CD4-positive, CD25-positive, alpha-beta regulatory T cell (primary cell): ENCODE results near the gene EMP2. TPM values are rescaled to one million over a fixed set of nuclear protein-coding genes. Genes with fewer than 3 reads are reported as not detected.

Experiments used
- ATAC-seq, 2 donors: fragments of 150-1000 bp; cut with Tn5 transposase; one replicate each; pipeline ENCODE4 v1.10.0; 2021; ENCODE audit warnings: low read depth in 2 of 2, moderate number of reproducible peaks in 2 of 2, moderate library complexity in 1 of 2
- DNase-seq, 3 donors: peaks; one replicate each; pipeline versions ENCODE4 v3.0.0 to v3.0.0-alpha.2; 2012 to 2022; ENCODE audit warnings: mixed read lengths in 1 of 3
- H3K27ac ChIP-seq: one replicate; pipeline ENCODE4 v1.7.0; 2013; ENCODE audit warnings: mild to moderate bottlenecking, low read length; ENCODE audit not compliant: insufficient read depth, poor library complexity, severe bottlenecking
- H3K27me3 ChIP-seq: one replicate; pipeline ENCODE4 v1.7.0; 2013; ENCODE audit warnings: low read length; ENCODE audit not compliant: control insufficient read depth, insufficient read depth
- H3K36me3 ChIP-seq: one replicate; pipeline ENCODE4 v1.7.0; 2013; ENCODE audit warnings: mild to moderate bottlenecking, low read length, moderate library complexity; ENCODE audit not compliant: control insufficient read depth, insufficient read depth
- H3K4me1 ChIP-seq: 2 replicates; pipeline ENCODE4 v1.7.0; 2013; ENCODE audit warnings: mild to moderate bottlenecking, low read length; ENCODE audit not compliant: insufficient read depth, control insufficient read depth, poor library complexity, severe bottlenecking
- H3K4me3 ChIP-seq: one replicate; pipeline ENCODE4 v1.7.0; 2013; ENCODE audit warnings: low read depth, mild to moderate bottlenecking, low read length, moderate library complexity
- H3K9me3 ChIP-seq, 2 experiments: 1 replicate in 1 of 2; 2 replicates in 1 of 2; pipeline ENCODE4 v1.7.0; 2013; ENCODE audit warnings: low read length in 2 of 2, mild to moderate bottlenecking in 1 of 2, moderate library complexity in 1 of 2; ENCODE audit not compliant: control insufficient read depth in 2 of 2
- H3K27ac Mint-ChIP-seq, 3 donors: one replicate each; pipeline ENCODE4 v1.8.0; 2020 to 2022; ENCODE audit warnings: mild to moderate bottlenecking in 3 of 3, mixed read lengths in 3 of 3, moderate library complexity in 2 of 3
- H3K27me3 Mint-ChIP-seq: one replicate; pipeline ENCODE4 v1.8.0; 2022; ENCODE audit warnings: mild to moderate bottlenecking, mixed read lengths
- H3K36me3 Mint-ChIP-seq: one replicate; pipeline ENCODE4 v1.8.0; 2020; ENCODE audit warnings: mixed read lengths
- H3K4me1 Mint-ChIP-seq, 4 donors: one replicate each; pipeline ENCODE4 v1.8.0; 2020 to 2022; ENCODE audit warnings: mixed read lengths in 4 of 4, mild to moderate bottlenecking in 1 of 4
- H3K4me3 Mint-ChIP-seq, 4 donors: one replicate each; pipeline ENCODE4 v1.8.0; 2020 to 2022; ENCODE audit warnings: mild to moderate bottlenecking in 4 of 4, mixed read lengths in 4 of 4, moderate library complexity in 3 of 4
- H3K9me3 Mint-ChIP-seq, 7 donors: one replicate each; pipeline ENCODE4 v1.8.0; 2020 to 2022; ENCODE audit warnings: mixed read lengths in 7 of 7, mild to moderate bottlenecking in 3 of 7, moderate library complexity in 2 of 7
- polyA plus RNA-seq, 4 donors: library from polyadenylated mRNA; unstranded; fragments of 300-500 nt; fragmentation: Illumina TruSeq; gene quantifications; one replicate each; pipeline ENCODE4 v1.2.3, GENCODE V29; 2021
- total RNA-seq: library from RNA; stranded (reverse); gene quantifications from one replicate; pipeline ENCODE4 v1.2.3, GENCODE V29; 2022

The EMP2 gene
- total and polyA plus RNA-seq, 5 donors from 2014 or later = not detected

DNA sequence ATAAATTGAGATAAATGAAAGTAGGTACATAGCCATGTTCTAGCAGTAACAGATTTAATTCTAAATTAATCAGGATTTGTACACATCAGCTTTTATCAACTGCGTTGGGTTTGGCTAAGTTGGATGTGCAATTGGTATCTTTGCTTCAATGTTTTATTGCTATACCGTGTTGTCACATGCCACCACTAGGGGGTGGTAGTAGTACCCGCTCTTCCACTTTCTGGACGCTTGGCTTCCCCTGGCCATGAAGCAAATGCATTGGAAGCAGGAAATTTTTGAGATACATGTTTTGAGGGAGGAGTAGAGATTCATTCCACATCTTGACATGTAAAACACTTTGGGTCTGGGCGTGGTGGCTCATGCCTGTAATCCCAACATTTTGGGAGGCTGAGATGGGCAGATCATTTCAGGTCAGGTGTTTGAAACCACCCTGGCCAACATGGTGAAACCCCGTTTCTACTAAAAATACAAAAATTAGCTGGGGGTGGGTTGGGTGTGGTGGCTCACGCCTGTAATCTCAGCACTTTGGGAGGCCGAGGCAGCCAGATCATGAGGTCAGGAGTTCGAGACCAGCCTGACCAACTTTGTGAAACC lies 58.6 kb downstream of the EMP2 start:
- ATAC-seq = no peak

DNA sequence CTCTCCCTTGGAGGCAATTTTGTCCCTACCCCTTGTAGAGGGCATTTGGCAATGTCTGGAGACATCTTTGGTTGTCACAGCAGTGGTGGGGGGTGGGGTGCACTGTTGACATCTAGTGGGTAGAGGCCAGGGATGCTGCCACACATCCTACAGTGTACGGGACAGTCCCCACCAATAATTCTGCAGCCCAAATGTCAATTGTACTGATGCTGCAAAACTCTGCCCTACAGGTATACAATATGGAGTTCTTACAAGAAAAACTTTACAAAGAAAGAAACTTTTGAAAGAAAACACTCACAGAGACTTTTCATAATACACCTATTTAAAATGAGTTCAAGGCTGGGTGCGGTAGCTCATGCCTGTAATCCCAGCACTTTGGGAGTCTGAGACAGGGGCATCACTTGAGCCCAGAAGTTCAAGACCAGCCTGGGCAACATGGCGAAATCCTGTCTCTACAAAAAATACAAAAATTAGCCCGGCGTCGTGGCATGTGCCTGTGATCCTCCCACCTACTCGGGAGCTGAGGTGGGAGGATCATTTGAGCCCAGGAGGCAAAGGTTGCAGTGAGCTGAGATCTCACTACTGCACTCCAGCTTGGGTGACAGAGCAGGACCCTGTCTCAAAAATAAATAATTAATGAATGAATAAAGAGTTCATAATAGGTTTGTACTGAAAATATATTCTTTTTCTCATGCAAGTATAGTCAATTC lies 59.4 kb downstream of the EMP2 start:
- H3K4me1 ChIP-seq = no peaks in the 10 kb centered on the region
- H3K36me3 Mint-ChIP-seq = no peaks in the 10 kb centered on the region
- no peak overlapping the region for H3K4me3 Mint-ChIP-seq
- H3K27me3 ChIP-seq = peaks cover 2% of the 10 kb centered on the region
- no peaks in the 10 kb centered on the region for H3K36me3 ChIP-seq
- H3K27ac ChIP-seq = no peak overlapping the region
- ATAC-seq (no peak), DNase-seq (no peak)
- peaks cover 10% of the 10 kb centered on the region for H3K27me3 Mint-ChIP-seq
- peaks cover 0 to 5% (median under 1%) of the 10 kb centered on the region in 4 donors for H3K4me1 Mint-ChIP-seq
- no peaks in the 10 kb centered on the region for H3K9me3 ChIP-seq
- H3K4me3 ChIP-seq = no peak overlapping the region
- H3K9me3 Mint-ChIP-seq = peaks cover 0 to 2% (median 0%) of the 10 kb centered on the region in 7 donors
- no peak overlapping the region for H3K27ac Mint-ChIP-seq

More for the DNA sequence above, 58.6 kb downstream of the EMP2 start:
- no peaks in the 10 kb centered on the region for H3K4me1 ChIP-seq
- peak in 2 of 3 donors; percentile 6 to 53 for DNase-seq
- Mint-ChIP-seq H3K4me1 (peaks cover 0 to 5% (median under 1%) of the 10 kb centered on the region in 4 donors), H3K36me3 (no peaks in the 10 kb centered on the region), H3K4me3 (no peak overlapping the region), H3K9me3 (peaks cover 0 to 2% (median 0%) of the 10 kb centered on the region in 7 donors), H3K27ac (no peak overlapping the region), H3K27me3 (peaks cover 10% of the 10 kb centered on the region)
- H3K36me3 ChIP-seq = no peaks in the 10 kb centered on the region
- no peak overlapping the region for H3K27ac ChIP-seq
- H3K27me3 ChIP-seq = peaks cover 2% of the 10 kb centered on the region
- H3K4me3 ChIP-seq = no peak overlapping the region
- H3K9me3 ChIP-seq = no peaks in the 10 kb centered on the region

DNA sequence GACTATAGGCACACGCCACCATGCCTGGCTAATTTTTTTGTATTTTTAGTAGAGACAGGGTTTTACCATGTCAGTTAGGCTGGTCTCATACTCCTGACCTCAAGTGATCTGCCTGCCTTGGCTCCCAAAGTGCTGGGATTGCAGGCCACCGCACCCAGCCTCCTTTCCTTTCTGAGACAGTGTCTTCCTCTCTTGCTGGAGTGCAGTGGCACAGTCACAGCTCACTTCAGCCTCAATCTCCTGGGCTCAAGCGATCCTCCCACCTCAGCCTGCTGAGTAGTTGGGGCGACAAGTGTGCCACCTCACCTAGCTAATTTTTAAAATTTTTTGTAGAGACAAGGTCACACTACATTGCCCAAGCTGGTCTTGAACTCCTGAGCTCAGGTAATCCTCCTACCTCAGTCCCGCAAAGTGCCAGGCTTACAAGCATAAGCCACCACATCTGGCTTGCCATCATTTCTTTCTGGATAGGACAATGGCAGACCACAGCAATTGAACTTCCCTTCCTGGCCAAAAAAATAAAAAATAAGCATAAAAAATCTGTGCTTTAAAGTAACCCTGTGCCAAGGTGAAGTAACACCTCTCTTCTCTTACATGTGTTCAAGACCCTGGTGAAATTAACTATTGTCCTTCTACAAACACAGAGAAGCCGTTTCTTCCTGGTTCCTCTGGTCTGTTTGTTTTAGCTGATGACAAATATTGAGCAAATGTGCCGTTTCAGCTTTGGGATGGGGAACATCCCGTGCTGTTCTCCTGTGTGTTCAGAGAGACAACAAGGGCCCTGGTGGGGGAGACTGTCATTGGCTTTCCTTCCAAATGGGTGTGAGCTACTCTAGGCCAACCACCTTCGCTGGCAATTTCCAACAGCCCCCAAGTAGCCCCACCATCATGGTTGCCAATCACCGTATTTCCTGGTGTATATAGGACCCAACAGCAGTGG lies 60.2 kb downstream of the EMP2 start:
- H3K36me3 Mint-ChIP-seq = no peaks in the 10 kb centered on the region
- H3K27ac Mint-ChIP-seq = no peak overlapping the region
- peaks cover 0 to 5% (median under 1%) of the 10 kb centered on the region in 4 donors for H3K4me1 Mint-ChIP-seq
- Histone ChIP-seq H3K9me3 (no peaks in the 10 kb centered on the region), H3K36me3 (no peaks in the 10 kb centered on the region), H3K4me1 (no peaks in the 10 kb centered on the region), H3K4me3 (no peak overlapping the region), H3K27me3 (peaks cover 2% of the 10 kb centered on the region), H3K27ac (no peak overlapping the region)
- ATAC-seq (no peak), DNase-seq (no peak)
- peaks cover 0 to 2% (median 0%) of the 10 kb centered on the region in 7 donors for H3K9me3 Mint-ChIP-seq
- H3K27me3 Mint-ChIP-seq = peaks cover 10% of the 10 kb centered on the region
- H3K4me3 Mint-ChIP-seq = no peak overlapping the region

DNA sequence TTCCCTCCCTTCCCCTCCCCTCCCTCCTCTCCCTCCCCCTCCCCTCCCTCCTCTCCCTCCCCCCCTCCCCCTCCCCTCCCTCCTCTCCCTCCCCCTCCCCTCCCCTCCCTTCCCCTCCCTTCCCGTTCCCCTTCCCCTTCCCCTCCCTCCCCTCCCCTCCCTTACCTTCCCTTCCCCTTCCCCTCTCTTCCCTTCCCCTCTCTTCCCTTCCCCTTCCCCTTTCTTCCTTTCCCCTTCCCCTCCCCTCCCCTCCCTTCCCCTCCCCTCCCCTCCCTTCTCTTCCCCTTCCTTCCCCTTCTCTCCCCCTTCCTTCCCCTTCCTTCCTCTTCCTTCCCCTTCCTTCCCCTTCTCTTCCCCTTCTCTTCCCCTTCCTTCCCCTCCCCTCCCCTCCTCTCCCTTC lies 61.1 kb downstream of the EMP2 start:
- Histone ChIP-seq H3K27me3 (peaks cover 2% of the 10 kb centered on the region), H3K4me1 (no peaks in the 10 kb centered on the region), H3K36me3 (no peaks in the 10 kb centered on the region), H3K9me3 (no peaks in the 10 kb centered on the region), H3K27ac (no peak overlapping the region), H3K4me3 (no peak overlapping the region)
- peaks cover 10% of the 10 kb centered on the region for H3K27me3 Mint-ChIP-seq
- peaks cover 0 to 3% (median 0%) of the 10 kb centered on the region in 7 donors for H3K9me3 Mint-ChIP-seq
- peaks cover 0 to 11% (median 2%) of the 10 kb centered on the region in 4 donors for H3K4me1 Mint-ChIP-seq
- no peak overlapping the region for H3K4me3 Mint-ChIP-seq
- ATAC-seq = no peak
- no peak overlapping the region for H3K27ac Mint-ChIP-seq
- no peaks in the 10 kb centered on the region for H3K36me3 Mint-ChIP-seq
- DNase-seq = no peak

DNA sequence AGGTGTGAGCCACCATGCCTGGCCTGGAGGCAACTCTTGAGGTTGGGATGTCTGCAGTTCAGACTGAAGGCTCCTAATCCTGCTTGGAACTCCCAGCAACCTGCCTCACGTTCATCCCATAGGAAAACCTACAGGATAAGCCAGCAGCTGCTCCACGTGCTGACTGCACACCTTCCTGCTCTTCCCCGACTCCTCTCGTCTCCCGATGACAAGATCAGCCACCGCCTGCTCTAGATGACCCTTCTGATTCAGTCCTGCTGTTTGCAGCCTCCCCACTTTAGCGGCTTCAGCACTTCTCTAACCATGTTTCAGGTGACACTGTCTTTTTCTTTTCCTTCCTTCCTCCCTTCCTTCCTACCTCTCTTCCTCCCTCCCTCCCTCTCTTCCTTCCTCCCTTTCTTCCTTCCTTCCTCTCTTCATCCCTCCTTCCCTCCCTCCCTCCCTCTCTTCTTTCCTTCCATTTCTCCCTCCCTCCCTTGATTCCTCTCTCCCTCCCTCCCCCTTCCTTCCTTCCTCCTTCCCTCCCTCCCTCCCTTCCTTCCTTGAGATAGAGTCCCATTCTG lies 61.8 kb downstream of the EMP2 start:
- Mint-ChIP-seq H3K4me3 (no peak overlapping the region), H3K4me1 (peaks cover 0 to 11% (median 2%) of the 10 kb centered on the region in 4 donors), H3K36me3 (no peaks in the 10 kb centered on the region), H3K9me3 (peaks cover 0 to 3% (median 0%) of the 10 kb centered on the region in 7 donors), H3K27ac (no peak overlapping the region), H3K27me3 (peaks cover 10% of the 10 kb centered on the region)
- Histone ChIP-seq H3K9me3 (no peaks in the 10 kb centered on the region), H3K27me3 (peaks cover 2% of the 10 kb centered on the region), H3K27ac (no peak overlapping the region), H3K36me3 (no peaks in the 10 kb centered on the region), H3K4me1 (no peaks in the 10 kb centered on the region), H3K4me3 (no peak overlapping the region)
- DNase-seq (no peak), ATAC-seq (no peak)

DNA sequence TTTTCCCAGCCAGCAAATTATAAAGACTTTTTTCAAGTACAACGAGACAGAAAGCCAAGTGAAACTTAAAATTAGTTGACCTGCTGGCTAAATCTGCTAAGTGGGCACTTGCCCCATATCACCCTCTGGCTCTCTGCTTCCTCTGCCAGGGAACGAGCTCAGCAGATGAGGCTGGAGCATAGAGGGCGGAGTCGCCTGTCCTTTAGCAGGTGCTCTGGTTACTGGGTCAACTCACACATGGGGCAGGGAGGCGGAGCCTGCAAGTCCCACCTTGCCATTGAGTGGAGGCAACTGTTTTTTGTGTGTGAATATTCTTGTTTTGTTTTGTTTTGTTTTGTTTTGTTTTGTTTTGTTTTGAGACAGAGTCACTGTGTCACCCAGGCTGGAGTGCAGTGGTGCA lies 62.5 kb downstream of the EMP2 start:
- H3K4me1 Mint-ChIP-seq = peaks cover 0 to 11% (median 2%) of the 10 kb centered on the region in 4 donors
- Histone ChIP-seq H3K27ac (no peak overlapping the region), H3K27me3 (peaks cover 2% of the 10 kb centered on the region), H3K4me1 (no peaks in the 10 kb centered on the region), H3K4me3 (no peak overlapping the region), H3K36me3 (no peaks in the 10 kb centered on the region), H3K9me3 (no peaks in the 10 kb centered on the region)
- ATAC-seq (no peak), DNase-seq (no peak)
- H3K4me3 Mint-ChIP-seq = no peak overlapping the region
- no peak overlapping the region for H3K27ac Mint-ChIP-seq
- H3K36me3 Mint-ChIP-seq = no peaks in the 10 kb centered on the region
- H3K27me3 Mint-ChIP-seq = peaks cover 9% of the 10 kb centered on the region
- peaks cover 0 to 3% (median 0%) of the 10 kb centered on the region in 7 donors for H3K9me3 Mint-ChIP-seq

DNA sequence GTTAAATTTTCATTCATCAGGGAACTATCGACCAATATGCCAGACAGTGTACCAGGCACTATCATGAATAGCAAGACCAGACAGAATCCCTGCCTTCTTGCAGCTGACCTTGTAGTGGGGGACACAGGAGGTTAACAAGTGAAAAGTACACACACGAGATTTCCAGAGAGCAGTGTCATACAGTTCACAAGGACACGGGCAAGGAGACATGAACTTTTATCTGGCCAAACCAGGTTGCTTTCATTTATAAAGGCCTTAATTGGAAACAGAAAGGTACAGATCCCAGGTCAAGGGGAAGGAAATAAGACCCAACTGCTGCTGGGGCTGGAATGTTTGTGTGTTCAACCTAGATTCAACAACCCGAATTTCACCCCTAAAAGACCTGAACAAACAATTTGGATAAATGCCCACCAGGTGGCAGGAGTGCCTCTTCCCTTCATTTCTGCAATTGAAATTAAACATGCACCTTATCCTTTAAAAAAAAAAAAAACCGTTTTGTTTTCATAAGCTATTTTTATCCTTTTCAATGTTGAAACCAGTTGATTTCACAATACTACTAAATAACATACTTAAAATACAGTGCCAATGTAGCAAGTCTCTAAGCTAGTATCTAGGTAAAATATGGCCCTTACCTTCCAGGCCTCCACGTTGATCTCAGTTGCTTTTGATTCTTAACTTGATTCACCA lies 65.9 kb downstream of the EMP2 start:
- H3K4me1 ChIP-seq = peaks cover 2% of the 10 kb centered on the region
- Mint-ChIP-seq H3K9me3 (peaks cover 0 to 3% (median 0%) of the 10 kb centered on the region in 7 donors), H3K27ac (no peak overlapping the region), H3K4me1 (peaks cover 0 to 7% (median 2%) of the 10 kb centered on the region in 4 donors), H3K36me3 (no peaks in the 10 kb centered on the region), H3K4me3 (no peak overlapping the region), H3K27me3 (peaks cover 10% of the 10 kb centered on the region)
- no peaks in the 10 kb centered on the region for H3K36me3 ChIP-seq
- ATAC-seq (no peak), DNase-seq (peak; percentile 26 to 64 (median 55))
- no peaks in the 10 kb centered on the region for H3K27me3 ChIP-seq
- no peak overlapping the region for H3K27ac ChIP-seq
- H3K4me3 ChIP-seq = no peak overlapping the region
- no peaks in the 10 kb centered on the region for H3K9me3 ChIP-seq
